GM19351 (cell line): Measurements from ENCODE around the gene ZNF79.
"Not testable (repeated sequence)": the region's sequence is repeated elsewhere in the genome, so short reads cannot be mapped to it uniquely, and the experiment has no call there.

Source experiments
- ATAC-seq: cut with Tn5 transposase; IDR thresholded peaks from one replicate; pipeline ENCODE4 v1.9.1; 2021; ENCODE audit warnings: mild to moderate bottlenecking, moderate library complexity; ENCODE audit not compliant: unreplicated experiment

ZNF79 gene

DNA sequence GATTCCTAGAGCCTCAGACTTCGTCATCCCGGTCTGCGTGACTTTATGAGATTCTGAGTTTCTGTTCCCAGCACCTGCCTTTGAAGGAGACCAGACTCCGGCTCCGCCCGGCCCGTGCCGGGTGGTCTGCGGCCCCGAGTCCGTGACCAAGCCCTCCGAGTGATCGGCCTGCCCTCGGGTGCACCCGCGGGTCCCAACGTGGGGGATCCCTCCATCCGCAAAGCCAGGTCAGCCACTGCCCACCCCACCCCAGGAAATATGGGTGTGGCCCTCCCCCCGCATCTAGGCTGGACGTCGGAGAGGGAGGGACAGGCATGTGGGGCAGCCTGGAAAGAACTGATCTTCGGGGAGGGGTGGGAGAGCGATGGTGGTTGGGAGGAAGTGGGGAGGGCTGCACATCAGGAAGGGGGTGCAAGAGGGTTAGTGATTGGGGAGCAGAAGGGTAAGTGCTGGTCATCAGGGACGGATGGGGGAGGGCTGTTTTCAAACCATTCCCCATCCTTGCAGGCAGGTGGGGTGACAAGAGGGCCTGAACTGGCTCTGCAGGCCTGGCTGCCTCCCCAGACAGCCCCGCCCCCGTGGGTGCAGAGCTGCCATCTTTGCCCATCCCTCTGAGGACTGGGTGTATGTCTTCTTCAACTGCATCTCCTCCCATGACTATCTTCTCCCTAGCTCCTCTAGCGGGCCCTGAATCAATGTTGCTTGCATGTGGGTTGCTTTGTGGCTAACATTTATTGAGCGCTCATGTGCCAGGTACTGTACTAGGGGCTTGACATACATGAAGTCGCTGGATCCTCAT is 27.9 kb downstream of the ZNF79 start:
- peak; percentile 4 for ATAC-seq

- no peak for ATAC-seq
Observed at GRCh38 chr9:127452691-127453090, 28.5 kb downstream of the ZNF79 start.

GRCh38 chr9:127455324-127455992 is 31.3 kb downstream of the ZNF79 start:
- no peak for ATAC-seq

- ATAC-seq, result no peak
Observed at GRCh38 chr9:127457191-127457878, 33.2 kb downstream of the ZNF79 start.

DNA sequence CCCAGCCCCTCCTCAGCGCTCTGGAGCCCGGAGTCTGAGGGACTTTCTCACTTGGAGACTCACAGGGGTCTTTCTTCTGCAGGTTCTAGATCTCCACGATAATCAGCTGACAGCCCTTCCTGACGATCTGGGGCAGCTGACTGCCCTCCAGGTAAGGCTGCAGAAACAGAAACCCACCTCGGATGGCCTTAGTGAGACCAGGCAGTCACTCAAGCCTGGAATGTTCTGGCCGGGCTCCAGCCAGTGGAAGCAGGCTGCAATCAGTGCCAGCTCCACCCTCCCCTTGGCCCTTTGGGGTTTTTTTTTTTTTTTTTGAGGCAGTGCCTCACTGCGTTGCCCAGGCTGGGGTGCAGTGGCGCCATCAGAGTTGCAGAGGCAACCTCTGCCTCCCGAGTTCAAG is 34.7 kb downstream of the ZNF79 start:
- no peak for ATAC-seq

GRCh38 chr9:127463382-127463781 is 39.2 kb downstream of the ZNF79 start:
- no peak for ATAC-seq

DNA sequence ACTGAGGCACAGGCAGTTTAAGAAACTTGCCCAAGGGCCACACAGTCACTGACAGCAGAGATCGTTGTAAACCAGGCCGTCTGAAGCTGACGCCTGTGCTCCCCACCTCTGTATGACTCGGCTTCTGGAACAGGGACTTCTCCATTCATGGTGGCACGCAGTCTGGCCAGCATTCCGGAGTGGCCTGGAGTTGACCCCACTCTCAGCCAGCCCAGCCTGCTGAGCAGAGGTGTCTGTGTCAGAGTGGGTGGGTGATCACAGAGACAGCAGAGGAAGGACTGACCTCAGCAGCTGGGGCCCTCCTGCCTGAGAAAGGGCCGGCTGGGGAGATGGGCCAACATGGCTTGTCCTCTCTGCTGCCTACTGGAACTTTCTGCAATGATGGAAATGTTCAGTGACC is 39.7 kb downstream of the ZNF79 start:
- ATAC-seq, result no peak

DNA sequence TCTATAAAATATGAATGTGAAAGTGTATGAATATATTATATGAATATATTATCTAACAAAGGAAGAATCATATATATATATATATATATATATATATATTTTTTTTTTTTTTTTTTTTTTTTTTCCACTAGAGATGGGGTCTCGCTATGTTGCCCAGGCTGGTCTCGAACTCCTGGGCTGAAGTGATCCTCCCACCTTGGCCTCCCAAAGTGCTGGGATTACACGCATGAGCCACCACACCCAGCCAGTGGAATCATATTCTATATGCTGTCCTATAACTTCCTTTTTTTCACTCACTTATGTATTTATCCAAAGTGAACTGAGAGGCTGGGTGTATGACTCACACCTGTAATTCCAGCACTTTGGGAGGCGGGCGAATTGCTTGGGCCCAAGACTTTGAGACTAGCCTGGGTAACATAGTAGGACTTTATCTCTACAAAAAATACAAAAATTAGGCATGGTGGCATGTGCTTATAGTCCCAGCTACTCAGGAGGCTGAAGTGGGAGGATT is 42.3 kb downstream of the ZNF79 start:
- not testable (repeated sequence) for ATAC-seq

DNA sequence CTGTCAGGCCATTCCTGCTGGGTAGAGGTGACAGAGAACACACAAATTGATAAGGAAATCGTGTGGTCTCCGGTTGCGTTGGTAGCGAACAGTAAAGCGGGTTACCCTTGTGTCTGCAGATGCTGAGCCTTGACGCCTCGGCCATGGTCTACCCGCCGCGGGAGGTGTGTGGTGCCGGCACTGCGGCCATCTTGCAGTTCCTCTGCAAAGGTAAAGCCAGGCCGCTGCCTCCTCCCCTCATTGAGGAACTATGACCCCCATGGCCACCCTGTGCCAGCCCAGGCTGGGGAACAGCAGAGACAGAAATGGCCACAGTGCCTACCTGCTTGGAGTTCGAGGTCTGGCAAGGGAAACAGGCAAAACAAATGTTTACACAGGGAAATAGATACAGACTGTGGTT is 43.4 kb downstream of the ZNF79 start:
- ATAC-seq, result no peak

DNA sequence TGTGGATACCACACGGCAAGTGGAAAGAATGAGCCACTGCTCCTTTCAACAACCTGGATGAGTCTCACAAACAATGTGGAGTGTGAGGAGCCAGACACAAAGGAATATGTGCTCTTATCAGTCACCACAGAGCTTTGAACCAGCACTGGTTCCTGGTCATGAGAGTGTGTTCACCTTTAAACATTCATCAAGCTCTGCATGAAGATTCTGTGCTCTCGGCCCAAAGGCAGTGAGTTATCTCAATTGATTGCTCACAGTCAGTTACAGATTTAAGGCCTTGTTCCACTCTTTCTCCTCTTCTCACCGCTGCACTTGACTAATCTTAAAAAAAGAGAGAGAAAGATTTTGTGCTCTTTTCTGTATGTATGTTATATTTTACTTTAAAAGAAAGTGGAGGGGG is 46.5 kb downstream of the ZNF79 start:
- no peak for ATAC-seq

DNA sequence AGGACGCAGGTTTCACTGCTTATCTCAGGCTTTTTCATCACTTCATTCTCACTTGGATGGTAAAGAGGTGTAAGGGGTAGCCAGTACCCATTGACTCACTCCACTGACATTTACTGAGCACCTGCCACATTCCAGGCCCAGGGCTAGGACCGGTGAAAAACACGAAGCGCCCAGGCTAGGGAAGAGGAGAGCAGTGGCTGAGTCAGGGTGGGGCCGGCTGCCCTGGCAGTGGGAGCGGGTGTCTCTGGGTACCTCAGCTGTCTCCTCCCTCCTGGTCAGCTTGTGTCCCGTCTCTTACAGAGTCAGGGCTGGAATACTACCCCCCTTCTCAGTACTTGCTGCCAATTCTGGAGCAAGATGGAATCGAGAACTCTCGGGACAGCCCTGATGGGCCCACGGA is 49.3 kb downstream of the ZNF79 start:
- ATAC-seq, result no peak

DNA sequence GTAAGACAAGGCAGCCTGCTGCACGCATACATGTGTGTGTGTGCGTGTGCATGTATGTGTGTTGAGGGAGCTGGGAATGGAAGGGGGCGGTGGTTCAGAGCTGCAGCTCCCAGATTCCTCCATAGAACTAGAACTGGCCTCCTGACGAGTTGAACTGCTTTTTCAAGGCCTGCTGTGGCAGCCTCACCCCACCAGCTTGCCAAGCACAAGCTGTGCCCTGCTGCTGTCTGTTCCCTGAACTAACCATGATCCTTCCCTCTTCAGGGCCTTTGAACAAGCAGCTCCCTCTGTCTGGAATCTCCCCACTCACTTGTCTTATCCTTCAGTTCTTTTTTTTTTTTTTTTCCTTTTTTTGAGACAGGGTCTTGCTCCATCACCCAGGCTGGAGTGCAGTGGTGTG is 49.8 kb downstream of the ZNF79 start:
- ATAC-seq, result no peak

DNA sequence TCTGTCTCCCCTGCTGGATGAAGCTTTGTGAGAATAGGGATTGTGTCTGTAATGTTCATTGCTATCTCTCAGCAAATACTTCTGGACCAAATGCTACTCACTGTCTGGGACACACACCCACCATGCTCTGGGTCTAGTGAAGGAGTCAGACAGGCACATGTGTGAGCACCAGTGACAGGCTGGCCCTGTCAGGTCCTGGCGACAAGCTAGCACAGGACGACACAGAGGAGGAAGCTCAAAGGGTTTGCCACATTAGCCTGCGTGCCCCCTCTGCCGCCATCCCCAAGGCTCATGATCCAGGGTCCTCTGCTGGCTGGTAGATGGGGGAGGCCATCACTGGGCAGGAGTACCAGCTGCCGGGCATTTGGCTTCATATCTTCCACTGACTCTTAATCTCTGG is 50.4 kb downstream of the ZNF79 start:
- no peak for ATAC-seq

GRCh38 chr9:127479507-127480081 is 55.4 kb downstream of the ZNF79 start:
- ATAC-seq, result no peak

DNA sequence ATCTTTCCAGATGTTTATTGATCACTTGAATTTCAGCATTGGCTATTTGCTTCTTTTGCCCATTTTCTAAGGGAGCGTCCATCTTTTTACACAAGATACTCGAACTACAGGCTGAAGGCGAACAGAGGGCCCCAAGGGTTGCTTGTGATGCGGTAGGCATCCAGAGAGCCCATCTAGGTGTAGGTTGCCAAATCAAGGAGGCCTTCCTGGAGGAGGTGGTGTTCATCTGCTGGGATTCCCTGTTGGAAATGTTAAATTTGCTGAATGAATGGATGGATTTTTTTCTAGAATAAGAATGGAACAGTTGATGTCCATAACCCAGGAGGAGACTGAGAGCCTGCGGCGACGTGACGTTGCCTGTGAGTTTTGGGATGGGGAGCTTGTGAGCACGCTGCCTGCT is 58.5 kb downstream of the ZNF79 start:
- ATAC-seq, result no peak

GRCh38 chr9:127485995-127486394 is 61.8 kb downstream of the ZNF79 start:
- ATAC-seq, result no peak

DNA sequence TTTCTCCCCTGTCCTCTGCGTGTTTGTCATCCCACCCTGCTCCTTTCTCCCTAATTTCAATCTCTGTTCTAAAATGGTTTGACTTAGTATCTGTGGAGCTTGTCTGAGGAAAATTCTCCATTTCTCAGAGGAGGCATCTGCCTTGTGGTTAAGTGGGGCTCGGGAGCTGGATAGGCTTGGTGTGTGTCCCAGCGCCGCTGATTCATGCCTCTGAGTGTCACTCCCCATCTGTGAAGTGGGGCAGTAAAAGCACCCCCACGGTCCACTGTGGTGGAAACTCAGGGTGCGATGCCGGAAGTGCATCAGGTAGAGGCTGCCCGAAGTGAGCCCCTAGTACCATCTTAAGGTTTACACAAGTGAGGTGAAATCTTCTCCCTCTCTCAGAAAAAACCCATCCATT is 64.8 kb downstream of the ZNF79 start:
- ATAC-seq, result no peak

DNA sequence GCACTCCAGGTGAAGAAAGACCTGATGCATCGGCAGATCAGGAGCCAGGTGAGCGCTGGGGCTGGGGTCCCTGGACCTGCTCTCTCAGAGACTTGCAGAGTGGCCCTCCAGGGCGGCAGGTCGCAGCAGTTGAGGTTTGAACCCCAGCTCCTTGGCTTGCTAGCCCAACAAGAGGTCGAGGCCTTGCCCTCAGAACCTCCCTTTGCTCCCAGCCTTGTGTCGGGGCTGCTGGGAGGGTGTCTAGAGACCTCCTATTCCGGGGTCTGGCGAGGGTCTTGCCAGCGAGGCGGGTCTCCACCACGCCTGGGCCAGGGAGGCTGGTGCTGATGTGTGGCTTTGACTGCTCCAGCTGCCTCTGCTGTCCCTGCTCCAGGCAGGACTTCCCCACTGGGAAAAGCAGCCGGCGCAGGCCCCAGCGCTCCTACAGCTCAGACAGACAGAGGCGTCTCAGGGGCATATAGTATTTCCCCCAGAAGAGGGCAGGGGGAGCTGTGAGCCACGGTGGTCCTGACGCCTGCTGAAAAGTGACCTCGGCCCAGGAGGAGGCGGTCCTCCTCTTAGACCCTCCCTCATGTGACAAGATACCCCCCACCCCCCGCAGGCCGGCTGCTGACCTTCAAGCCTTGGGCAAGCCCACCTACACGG is 65.4 kb downstream of the ZNF79 start:
- ATAC-seq, result no peak

GRCh38 chr9:127490535-127491230 is 66.5 kb downstream of the ZNF79 start:
- no peak for ATAC-seq

- ATAC-seq, result no peak
Observed at GRCh38 chr9:127491516-127491915, 67.3 kb downstream of the ZNF79 start.
